Transverse colon (tissue), 4 donors: Measurements from ENCODE around the gene ZDHHC14. TPM values are rescaled to one million over a fixed set of nuclear protein-coding genes. Genes with fewer than 3 reads are reported as not detected.

ENCODE experiments used
- DNase-seq: peaks from one replicate; pipeline ENCODE4 v3.0.0-alpha.2; 2019
- H3K27ac ChIP-seq, 4 donors: fragments of 200-600 bp; sonication (generic); 2 replicates each; pipeline ENCODE4 v1.5.1; 2016 to 2018; ENCODE audit warnings: inconsistent platforms in 4 of 4
- H3K27me3 ChIP-seq: fragments of 200-600 bp; sonication (generic); 2 replicates; pipeline ENCODE4 v1.5.1; 2017; ENCODE audit warnings: inconsistent platforms
- H3K36me3 ChIP-seq, 4 donors: fragments of 200-600 bp; sonication (generic); 2 replicates each; pipeline ENCODE4 v1.5.1; 2017 to 2019; ENCODE audit warnings: inconsistent platforms in 4 of 4
- H3K4me1 ChIP-seq, 4 donors: fragments of 200-600 bp; sonication (generic); 2 replicates each; pipeline ENCODE4 v1.5.1; 2017 to 2020; ENCODE audit warnings: inconsistent platforms in 4 of 4
- H3K4me3 ChIP-seq, 4 donors: fragments of 200-600 bp; sonication (generic); 1 replicate in 1 of 4; 2 replicates in 3 of 4; pipeline versions ENCODE4 v1.5.1 to v1.6.1; 2017 to 2019; ENCODE audit warnings: inconsistent platforms in 4 of 4
- H3K9me3 ChIP-seq, 2 donors: fragments of 200-600 bp; sonication (generic); 2 replicates each; pipeline ENCODE4 v1.5.1; 2017 to 2019; ENCODE audit warnings: inconsistent platforms in 2 of 2
- CTCF ChIP-seq, 5 experiments: fragments of 200-600 bp in 3 of 5; fragments of 450-650 bp in 2 of 5; sonication (generic) in 3 of 5; IDR thresholded peaks; 1 replicate in 2 of 5; 2 replicates in 3 of 5; pipeline ENCODE4 v1.5.1; 2016 to 2017; ENCODE audit warnings: antibody characterized with exemption in 5 of 5, inconsistent platforms in 3 of 5, mild to moderate bottlenecking in 2 of 5, moderate library complexity in 1 of 5
- EP300 ChIP-seq: sonication (generic); formaldehyde crosslinking; IDR thresholded peaks from one replicate; pipeline ENCODE4 v1.6.1; 2017; ENCODE audit warnings: antibody characterized with exemption, low read depth
- POLR2A ChIP-seq: fragments of 450-650 bp; IDR thresholded peaks from one replicate; pipeline ENCODE4 v1.6.1; 2016; ENCODE audit warnings: antibody characterized with exemption, mild to moderate bottlenecking, moderate library complexity
- POLR2AphosphoS5 ChIP-seq, 3 donors: sonication (generic); formaldehyde crosslinking; IDR thresholded peaks; one replicate each; pipeline ENCODE4 v1.6.1; 2016; ENCODE audit warnings: antibody characterized with exemption in 3 of 3
- WGBS, 2 donors: methylation state at CpG; one replicate each; pipeline ENCODE4 v1.1.5; 2018; ENCODE audit warnings: low coverage in 1 of 2; 5-methylcytosine and 5-hydroxymethylcytosine counted together
- in situ Hi-C, 4 donors: fragments of 200-750 bp; cut with MboI; loops; one replicate each; pipeline versions ENCODE4 v1.15.0 to v1.15.1; 2017; ENCODE audit warnings: low sequenced_read_pairs in 3 of 4, low pct_ligation_motif_present in 1 of 4, low pct_unique_long_range_greater_than_20kb in 1 of 4
- intact Hi-C: fragments of 100-400 bp; cut with DNase I; formaldehyde crosslinking; loops from one replicate; pipeline ENCODE4 v1.15.1; 2023; ENCODE audit warnings: low total_unique reads
- total RNA-seq, 4 donors: library from RNA; depleted of rRNA; stranded (reverse); fragments of >200 nt; gene quantifications; one replicate each; pipeline ENCODE4 v1.1.0, GENCODE V29; 2016

The ZDHHC14 gene
- total RNA-seq, 4 donors from 2014 or later = 10.2 to 16.5 (median 12.5) TPM

- Histone ChIP-seq H3K4me1 (no peaks in the 10 kb centered on the region), H3K27ac (no peak overlapping the region), H3K36me3 (no peaks in the 10 kb centered on the region), H3K27me3 (no peaks in the 10 kb centered on the region), H3K4me3 (no peak overlapping the region), H3K9me3 (no peaks in the 10 kb centered on the region)
- DNase-seq = no peak
- in situ Hi-C loops (no loop called here), intact Hi-C loops (no loop called here)
- TF ChIP-seq POLR2AphosphoS5 (IDR thresholded peaks at IDR 0.05) (no peak), POLR2A (no peak)
- 79 to 81% methylated on average over 7 to 9 of the region's 9 CpGs for WGBS, 2 donors
Measured at GRCh38 chr6:157481189-157481864, 100.3 kb downstream of the ZDHHC14 start.

- intact Hi-C loops (no loop called here), in situ Hi-C loops (no loop called here)
- no peaks in the 10 kb centered on the region for H3K36me3 ChIP-seq
- no peak overlapping the region for H3K4me3 ChIP-seq
- H3K9me3 ChIP-seq = no peaks in the 10 kb centered on the region
- WGBS, 2 donors = 65 to 87% methylated on average over 4 of the region's 4 CpGs
- no peak overlapping the region for H3K27ac ChIP-seq
- TF ChIP-seq POLR2A = no peak
- TF ChIP-seq CTCF (IDR thresholded peaks at IDR 0.05) = no peak
- no peak for TF ChIP-seq EP300
- TF ChIP-seq POLR2AphosphoS5 (IDR thresholded peaks at IDR 0.05) = no peak
- no peaks in the 10 kb centered on the region for H3K27me3 ChIP-seq
- no peaks in the 10 kb centered on the region for H3K4me1 ChIP-seq
- DNase-seq = no peak
Measured at GRCh38 chr6:157481865-157482249, 100.9 kb downstream of the ZDHHC14 start.

GRCh38 chr6:157483770-157484169, 102.8 kb downstream of the ZDHHC14 start:
- H3K4me3 ChIP-seq = no peak overlapping the region
- intact Hi-C loops = no loop called here
- no peaks in the 10 kb centered on the region for H3K36me3 ChIP-seq
- H3K27ac ChIP-seq = no peak overlapping the region
- H3K4me1 ChIP-seq = peaks cover 0 to 2% (median 0%) of the 10 kb centered on the region in 4 donors
- no peaks in the 10 kb centered on the region for H3K27me3 ChIP-seq
- no peak for DNase-seq
- TF ChIP-seq CTCF (IDR thresholded peaks at IDR 0.05) (no peak), POLR2AphosphoS5 (IDR thresholded peaks at IDR 0.05) (no peak), EP300 (no peak), POLR2A (no peak)
- 91 to 100% methylated on average over 3 of the region's 3 CpGs for WGBS, 2 donors
- H3K9me3 ChIP-seq = no peaks in the 10 kb centered on the region
- in situ Hi-C loops = no loop called here

GRCh38 chr6:157484181-157484580, 103.2 kb downstream of the ZDHHC14 start:
- Histone ChIP-seq H3K4me1 (peaks cover 0 to 5% (median 0%) of the 10 kb centered on the region in 4 donors), H3K36me3 (no peaks in the 10 kb centered on the region), H3K27me3 (no peaks in the 10 kb centered on the region), H3K4me3 (no peak overlapping the region), H3K9me3 (no peaks in the 10 kb centered on the region), H3K27ac (no peak overlapping the region)
- no peak for TF ChIP-seq CTCF (IDR thresholded peaks at IDR 0.05)
- TF ChIP-seq POLR2A = no peak
- TF ChIP-seq POLR2AphosphoS5 (IDR thresholded peaks at IDR 0.05) = no peak
- no peak for TF ChIP-seq EP300
- in situ Hi-C loops (no loop called here), intact Hi-C loops (no loop called here)
- no peak for DNase-seq
- WGBS, 2 donors = 75 to 85% methylated on average over 9 to 10 of the region's 10 CpGs

- peaks cover 0 to 5% (median 0%) of the 10 kb centered on the region in 4 donors for H3K4me1 ChIP-seq
- no peaks in the 10 kb centered on the region for H3K9me3 ChIP-seq
- DNase-seq = no peak
- H3K4me3 ChIP-seq = no peak overlapping the region
- in situ Hi-C loops (no loop called here), intact Hi-C loops (no loop called here)
- no peaks in the 10 kb centered on the region for H3K27me3 ChIP-seq
- TF ChIP-seq POLR2A (no peak), CTCF (IDR thresholded peaks at IDR 0.05) (no peak)
- WGBS, 2 donors = 51 to 65% methylated on average over 5 of the region's 5 CpGs
- no peak overlapping the region for H3K27ac ChIP-seq
- no peaks in the 10 kb centered on the region for H3K36me3 ChIP-seq
Measured at GRCh38 chr6:157486572-157486971, 105.6 kb downstream of the ZDHHC14 start.
